Subcutaneous adipose tissue (tissue), 4 donors: ENCODE data around the gene KIF1A. TPM values are rescaled to one million over a fixed set of nuclear protein-coding genes. Genes with fewer than 3 reads are reported as not detected.

ENCODE experiments used
- total RNA-seq, 4 donors: library from RNA; depleted of rRNA; stranded (reverse); fragments of >200 nt; gene quantifications; one replicate each; pipeline ENCODE4 v1.1.0, GENCODE V29; 2016
- TF ChIP-seq, protein P1 (sequence below): fragments of 450-650 bp; IDR thresholded peaks from one replicate; pipeline ENCODE4 v1.5.1; 2016; ENCODE audit warnings: low read depth, mild to moderate bottlenecking, control low read depth, antibody characterized with exemption, moderate library complexity

Gene KIF1A
- total RNA-seq, 4 donors from 2014 or later, result not detected

DNA sequence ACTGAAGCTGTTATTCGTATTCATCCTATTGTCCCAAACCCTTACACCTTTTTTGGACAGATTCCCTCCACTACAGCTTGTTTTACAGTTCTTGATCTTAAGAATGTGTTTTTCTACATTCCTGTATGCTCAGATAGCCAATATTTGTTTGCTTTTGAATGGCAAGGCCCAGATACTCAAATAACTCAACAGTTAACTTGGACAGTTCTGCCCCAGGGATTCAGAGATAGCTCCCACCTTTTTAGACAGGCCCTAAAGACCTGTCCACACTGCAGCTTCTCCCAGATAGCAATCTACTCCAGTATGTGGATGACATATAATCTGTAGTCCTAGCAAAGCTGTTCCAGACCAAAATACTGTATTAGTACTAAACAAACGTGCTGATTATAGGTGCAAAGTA lies 41.5 kb upstream of the KIF1A start:
- TF ChIP-seq, protein P1, sequence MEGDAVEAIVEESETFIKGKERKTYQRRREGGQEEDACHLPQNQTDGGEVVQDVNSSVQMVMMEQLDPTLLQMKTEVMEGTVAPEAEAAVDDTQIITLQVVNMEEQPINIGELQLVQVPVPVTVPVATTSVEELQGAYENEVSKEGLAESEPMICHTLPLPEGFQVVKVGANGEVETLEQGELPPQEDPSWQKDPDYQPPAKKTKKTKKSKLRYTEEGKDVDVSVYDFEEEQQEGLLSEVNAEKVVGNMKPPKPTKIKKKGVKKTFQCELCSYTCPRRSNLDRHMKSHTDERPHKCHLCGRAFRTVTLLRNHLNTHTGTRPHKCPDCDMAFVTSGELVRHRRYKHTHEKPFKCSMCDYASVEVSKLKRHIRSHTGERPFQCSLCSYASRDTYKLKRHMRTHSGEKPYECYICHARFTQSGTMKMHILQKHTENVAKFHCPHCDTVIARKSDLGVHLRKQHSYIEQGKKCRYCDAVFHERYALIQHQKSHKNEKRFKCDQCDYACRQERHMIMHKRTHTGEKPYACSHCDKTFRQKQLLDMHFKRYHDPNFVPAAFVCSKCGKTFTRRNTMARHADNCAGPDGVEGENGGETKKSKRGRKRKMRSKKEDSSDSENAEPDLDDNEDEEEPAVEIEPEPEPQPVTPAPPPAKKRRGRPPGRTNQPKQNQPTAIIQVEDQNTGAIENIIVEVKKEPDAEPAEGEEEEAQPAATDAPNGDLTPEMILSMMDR, result no peak

DNA sequence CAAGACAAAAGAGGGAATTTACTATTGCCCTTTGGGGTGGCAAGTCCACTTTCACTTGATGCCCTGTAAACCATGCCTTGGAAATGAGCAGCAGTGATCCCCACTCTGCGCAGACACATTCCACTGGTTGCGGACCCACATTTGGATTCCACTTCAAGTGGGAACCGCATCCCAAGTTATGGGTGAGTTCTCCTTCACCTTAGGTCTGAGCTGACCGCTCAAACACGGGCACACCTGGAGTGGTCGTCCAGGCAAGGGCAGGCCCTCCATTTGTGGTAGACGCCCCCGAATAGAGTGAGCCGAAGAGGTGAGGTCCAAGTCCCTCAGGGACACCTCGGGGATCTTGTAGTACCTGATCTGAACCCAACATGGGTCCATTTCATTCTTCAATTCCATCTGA lies 38.9 kb upstream of the KIF1A start:
- TF ChIP-seq, protein P1, result no peak

DNA sequence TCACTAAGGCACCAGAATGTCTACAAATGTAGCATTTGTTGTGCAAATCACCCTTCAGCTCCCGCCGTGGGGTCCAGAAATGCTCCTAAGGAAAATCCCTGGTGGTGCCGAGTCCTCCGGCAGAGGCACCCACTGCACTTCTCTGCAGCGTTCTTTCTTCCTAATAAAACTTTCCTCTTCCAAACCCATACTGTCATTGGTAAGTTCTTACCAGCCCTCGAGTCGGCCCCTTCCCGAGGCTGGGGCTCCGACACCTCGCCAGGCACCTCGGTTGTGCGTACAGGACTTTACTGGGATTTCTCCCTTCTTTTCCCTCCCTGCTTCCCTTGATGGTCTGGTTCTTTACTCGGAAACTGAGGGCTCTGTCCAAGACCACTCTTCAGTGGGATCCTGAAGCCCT lies 38.3 kb upstream of the KIF1A start:
- TF ChIP-seq, protein P1, result no peak

DNA sequence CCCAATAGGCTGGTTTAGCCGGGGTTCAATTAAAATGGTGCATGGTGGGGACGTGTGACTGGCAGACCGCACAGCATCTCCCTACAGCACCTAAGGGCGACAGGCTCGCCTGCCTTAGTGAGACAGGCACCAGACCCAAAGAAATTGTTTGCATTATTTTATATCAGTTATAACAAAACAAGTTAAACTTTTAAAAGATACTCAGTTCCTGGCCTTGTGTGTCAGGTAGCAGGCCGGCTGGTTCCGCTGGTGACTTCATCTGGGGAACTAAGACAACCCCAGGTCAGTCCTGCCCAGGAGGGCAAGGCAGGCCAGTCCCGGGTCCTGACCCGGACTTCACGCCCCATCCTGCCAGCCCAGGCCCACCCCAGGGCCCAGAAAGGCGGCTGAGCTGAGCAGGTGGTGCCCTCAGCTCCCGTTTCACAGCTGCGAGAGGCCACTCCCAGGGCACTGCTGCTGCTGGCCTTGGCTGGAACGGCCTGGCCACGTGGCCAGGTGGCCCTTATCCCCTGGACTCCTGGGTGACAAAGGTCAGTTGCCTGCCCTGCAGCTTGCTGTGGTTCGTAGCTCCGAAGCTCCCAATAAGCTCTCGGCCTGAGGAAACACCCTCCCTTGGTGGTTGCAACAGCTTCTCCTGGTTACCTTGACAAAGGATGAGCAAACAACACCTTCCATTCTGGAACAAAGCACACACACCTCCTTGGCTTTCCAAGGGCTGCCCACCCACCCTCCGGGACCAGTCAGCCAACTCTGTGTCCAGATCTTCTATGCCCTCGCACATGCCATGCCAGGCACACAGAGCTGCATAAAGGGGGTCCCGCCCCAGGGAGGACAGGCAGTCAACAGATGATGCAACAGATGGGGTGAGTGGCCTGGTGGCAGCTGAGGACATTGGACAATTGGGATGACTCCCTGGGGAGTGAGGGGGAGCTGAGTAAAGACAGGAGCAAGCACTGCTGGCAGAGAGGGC lies 37.3 kb upstream of the KIF1A start:
- TF ChIP-seq, protein P1, result no peak

DNA sequence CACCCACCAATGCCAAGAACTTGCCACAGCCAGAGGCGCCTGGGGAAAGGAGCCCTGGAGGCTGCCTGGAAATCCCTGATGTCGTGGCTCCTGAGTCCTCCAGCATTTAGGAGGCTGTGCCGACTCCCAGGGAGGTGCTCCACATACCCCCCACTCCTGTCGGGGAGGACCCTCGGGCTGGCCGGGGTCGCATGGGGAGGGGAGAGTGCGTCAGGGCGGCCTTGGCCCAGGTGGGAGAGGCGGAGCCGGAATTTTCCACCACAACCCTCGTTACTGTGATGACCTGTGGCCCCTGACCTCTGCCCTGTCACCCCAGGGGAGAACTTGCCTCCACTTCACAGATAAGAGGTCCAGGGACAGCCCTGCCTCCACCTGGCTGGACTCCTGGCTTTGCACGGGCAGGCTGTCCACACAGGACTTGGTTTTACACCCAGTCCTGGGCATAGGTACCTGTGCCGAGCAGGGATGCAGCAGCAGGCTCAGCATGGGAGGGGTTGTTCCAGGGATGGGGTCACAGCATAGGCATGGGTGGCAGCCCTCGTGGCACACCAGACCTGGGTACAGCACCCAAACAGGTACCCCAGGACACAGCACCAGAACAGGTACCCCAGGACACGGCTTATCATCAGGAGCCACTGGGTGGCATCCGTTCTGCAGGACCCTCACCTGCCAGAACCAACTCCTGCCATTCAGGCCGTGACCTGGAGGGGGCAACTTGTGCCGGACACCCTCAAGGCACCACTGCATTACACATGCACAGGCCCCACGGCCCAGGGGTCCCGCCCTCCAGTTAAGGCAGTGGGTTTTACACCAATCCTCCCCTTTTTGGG lies 36.3 kb upstream of the KIF1A start:
- TF ChIP-seq, protein P1, result no peak

DNA sequence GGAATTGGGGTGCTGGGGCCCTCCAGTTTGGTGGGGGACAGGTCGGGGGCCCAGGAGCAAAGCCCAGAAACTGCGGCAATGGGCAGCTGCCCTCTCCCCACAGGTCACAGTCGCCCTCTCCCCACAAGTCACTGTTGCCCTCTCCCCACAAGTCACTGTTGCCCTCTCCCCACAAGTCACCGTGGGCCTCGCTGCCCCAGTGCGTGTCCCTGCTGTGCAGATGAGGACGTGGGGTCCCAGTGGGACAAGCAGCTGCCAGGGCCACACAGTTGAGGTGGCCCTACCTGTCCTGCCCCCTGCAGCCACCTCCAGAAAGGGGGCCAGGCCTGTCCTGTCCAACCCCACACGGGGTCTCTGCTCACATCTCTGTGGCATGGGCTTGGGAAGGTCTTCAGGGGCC lies 35.7 kb upstream of the KIF1A start:
- TF ChIP-seq, protein P1, result no peak

DNA sequence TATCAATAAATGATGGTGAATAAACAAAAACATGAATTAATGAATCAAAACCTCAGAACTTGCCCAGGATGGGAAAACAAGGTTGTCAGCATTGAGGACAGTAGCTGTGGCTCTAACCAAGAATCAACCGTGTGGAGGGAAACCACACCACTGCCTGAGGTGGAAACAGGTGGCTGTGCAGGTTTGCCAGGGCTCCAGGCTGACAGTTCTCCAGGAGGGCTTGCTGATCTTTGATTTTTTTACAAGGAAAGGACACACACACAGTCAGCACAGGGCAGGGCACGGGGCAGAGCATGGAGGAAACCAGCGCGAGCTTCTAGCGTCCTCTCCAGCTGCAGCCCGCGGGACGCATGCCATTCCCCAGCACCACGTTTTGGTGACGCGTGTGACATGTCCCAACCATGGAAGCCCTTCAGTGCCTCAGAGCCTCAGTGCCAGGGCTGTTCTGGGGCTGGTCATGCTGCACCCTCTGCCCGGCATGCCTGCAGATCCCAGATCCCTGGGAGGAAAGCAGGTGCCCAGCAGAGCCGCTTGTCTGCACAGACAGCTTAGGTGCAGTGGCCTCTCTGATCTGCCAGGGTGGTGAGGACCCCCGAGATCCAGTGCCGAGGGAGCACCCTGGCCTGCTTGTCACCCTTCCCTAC lies 32.8 kb upstream of the KIF1A start:
- TF ChIP-seq, protein P1, result no peak
